ENCODE data around the gene AQP12A.

DNA sequence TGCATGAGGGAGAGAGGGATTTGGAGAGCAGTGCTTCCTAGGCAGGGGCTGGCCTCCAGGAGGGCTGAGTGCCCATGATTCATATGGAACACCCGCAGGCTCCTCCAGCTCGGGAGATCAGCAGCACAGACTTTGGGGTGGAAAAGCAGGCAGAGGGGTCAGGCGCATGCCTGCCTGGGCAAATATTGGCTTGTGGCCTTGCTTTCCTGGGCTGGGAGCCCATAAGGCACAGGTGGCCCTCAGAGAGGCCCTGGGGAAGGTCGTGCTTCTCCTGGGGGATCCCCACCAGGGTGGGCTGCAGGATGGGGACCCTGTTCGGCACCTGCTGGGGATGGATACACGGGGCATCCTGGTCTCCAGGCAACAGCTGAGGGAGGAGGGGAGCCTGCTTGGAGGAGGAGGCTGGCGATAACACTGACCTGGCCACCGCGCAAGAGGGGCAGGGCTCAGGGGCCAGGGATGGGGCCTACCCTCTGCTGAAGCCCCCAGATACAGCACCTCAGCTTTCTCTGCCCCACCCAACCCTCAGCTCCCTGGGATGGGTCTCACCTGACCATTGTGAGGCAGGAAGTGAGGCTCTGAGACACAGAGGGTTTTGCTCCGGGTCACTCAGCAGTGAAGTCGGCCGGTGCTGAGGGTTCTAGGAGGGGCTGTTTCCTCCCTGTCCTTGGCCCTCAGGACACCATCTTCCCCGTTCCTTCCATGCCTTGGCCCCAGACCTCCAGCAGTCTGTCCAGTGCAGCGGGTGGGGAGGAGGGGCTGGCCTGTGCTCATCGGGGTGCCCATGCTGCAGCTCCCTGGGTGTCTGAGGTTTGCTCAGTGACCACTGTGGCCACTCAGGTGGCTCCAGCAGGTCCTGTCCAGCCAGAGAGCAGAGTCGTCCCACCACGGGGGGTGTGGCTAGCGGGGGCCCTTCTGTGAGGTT is 12.0 kb downstream of the AQP12A start:
- TF ChIP-seq, protein P1, sequence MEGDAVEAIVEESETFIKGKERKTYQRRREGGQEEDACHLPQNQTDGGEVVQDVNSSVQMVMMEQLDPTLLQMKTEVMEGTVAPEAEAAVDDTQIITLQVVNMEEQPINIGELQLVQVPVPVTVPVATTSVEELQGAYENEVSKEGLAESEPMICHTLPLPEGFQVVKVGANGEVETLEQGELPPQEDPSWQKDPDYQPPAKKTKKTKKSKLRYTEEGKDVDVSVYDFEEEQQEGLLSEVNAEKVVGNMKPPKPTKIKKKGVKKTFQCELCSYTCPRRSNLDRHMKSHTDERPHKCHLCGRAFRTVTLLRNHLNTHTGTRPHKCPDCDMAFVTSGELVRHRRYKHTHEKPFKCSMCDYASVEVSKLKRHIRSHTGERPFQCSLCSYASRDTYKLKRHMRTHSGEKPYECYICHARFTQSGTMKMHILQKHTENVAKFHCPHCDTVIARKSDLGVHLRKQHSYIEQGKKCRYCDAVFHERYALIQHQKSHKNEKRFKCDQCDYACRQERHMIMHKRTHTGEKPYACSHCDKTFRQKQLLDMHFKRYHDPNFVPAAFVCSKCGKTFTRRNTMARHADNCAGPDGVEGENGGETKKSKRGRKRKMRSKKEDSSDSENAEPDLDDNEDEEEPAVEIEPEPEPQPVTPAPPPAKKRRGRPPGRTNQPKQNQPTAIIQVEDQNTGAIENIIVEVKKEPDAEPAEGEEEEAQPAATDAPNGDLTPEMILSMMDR (conservative IDR thresholded peaks at IDR 0.05; ENCODE audit: low read depth in 2 of 2): no peak
- no peak for TF ChIP-seq CREB1 (CRISPR knock-in tag; IDR thresholded peaks at IDR 0.05; ENCODE audit: low read depth)
- TF ChIP-seq EZH2 (IDR thresholded peaks at IDR 0.05; ENCODE audit: low read depth, unreplicated experiment): no peak
- TF ChIP-seq POLR2AphosphoS5 (IDR thresholded peaks at IDR 0.05; ENCODE audit: low read depth): no peak
